Endothelial cell of hepatic sinusoid (primary cell): ENCODE measurements around the gene RAB37.

Experiments
- in situ Hi-C: cut with HindIII; loops from 2 replicates; pipeline ENCODE4 v1.10.0; 2017; ENCODE audit warnings: low sequenced_read_pairs

The RAB37 gene

DNA sequence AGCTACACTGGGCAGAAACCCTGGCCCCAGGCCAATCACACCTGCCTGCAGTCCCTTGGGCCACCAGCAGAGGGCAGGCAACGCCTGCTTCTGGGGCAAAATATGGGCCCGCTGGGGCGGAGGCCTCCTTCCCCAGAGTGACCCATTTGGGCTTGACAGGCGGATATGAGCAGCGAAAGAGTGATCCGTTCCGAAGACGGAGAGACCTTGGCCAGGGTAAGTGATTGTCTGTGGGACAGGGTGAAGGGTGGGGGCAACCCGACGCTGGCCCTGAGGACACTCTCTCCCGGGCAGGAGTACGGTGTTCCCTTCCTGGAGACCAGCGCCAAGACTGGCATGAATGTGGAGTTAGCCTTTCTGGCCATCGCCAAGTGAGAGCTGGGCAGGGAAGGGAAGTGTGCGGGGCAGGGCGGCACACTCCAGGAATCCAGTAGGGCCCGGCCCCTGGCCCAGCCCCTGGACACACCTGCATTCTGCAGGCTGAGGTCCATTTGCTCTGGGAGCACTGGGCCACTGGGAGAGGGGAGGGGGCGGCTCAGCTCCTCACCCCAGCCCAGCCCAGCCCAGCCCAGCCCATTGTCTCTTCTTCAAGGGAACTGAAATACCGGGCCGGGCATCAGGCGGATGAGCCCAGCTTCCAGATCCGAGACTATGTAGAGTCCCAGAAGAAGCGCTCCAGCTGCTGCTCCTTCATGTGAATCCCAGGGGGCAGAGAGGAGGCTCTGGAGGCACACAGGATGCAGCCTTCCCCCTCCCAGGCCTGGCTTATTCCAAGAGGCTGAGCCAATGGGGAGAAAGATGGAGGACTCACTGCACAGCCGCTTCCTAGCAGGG, 7.9 kb downstream of the RAB37 start:
- in situ Hi-C loops, result no loop called here

DNA sequence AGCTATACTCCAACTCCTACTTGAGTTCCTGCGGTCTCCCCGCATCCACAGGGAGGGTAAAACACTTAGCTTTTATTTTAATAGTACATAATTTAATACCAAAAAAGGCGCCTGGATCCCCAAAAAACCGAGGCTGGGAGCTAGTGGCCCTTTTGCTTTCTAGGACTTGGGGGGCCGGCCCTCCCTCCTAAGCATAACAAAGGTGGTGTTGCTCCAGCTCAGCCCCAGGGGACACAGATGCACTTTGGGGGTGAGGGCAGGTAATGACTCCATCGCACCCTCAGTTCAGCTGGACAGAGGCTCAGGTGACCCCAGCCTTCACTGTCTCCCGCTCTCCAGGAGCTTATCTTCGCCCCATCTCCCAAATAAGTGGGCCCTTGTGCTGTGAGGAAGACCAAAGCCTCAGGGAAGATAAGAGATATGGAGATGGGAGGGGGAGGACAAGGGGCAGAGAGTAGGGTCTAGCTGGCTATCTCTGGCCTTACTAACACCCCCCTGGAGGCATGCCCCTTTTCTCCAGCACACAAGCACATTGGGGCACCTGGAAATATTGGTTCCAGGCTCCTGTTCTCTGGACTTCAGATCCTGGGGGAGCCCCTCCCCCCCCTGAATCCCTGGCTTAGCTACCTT, 8.6 kb downstream of the RAB37 start:
- in situ Hi-C loops, result no loop called here

DNA sequence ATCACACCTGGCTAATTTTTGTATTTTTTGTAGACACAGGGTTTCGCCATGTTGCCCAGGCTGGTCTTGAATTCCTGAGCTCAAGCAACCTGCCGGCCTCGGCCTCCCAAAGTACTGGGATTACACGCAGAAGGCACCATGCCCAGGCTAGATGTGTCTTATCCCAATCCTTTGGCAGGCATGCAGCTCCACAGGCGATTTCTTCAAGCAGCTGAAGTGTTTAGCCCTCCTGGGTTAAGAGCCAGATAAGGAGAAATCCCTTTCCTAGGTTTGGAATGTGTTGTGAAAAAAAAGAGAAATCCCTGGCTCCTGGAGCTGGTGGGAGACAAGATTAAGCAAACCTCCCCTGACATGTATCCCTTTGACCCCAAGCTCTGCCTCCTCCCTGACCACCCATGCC, 9.3 kb downstream of the RAB37 start:
- in situ Hi-C loops, result no loop called here

DNA sequence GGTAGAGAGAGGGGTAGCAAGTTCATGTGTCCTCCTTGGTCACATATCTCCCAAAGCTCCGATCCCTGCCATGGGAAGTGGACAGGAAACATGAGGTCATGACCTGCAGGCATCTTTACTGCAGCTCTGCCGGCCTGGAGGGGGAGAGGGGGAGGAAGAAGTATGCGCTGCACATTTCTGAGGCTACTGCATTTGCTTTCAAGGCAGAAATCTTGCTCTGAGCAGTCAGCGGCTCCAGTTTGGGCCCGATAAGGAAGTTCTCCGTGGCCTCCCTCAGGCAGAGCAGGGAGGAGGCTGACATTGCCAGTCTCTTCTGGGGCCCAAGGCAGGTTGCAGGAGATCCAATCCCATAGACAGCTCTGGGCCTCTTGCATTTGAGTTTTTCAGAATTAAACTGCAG, 9.9 kb downstream of the RAB37 start:
- in situ Hi-C loops, result no loop called here

DNA sequence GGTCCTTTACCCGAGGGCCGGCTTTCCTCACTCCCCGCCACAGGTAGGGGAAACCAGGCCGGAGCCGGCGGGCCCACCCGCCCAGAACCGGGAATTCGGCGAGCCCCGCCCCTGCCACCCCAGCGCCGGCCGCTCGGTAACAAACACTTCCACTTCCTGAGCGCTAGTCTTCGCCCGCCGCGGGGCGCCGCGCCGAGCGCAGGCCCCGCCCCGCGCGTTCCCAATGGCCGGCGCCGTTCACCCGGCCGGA, 11.1 kb downstream of the RAB37 start:
- in situ Hi-C loops, result no loop called here

DNA sequence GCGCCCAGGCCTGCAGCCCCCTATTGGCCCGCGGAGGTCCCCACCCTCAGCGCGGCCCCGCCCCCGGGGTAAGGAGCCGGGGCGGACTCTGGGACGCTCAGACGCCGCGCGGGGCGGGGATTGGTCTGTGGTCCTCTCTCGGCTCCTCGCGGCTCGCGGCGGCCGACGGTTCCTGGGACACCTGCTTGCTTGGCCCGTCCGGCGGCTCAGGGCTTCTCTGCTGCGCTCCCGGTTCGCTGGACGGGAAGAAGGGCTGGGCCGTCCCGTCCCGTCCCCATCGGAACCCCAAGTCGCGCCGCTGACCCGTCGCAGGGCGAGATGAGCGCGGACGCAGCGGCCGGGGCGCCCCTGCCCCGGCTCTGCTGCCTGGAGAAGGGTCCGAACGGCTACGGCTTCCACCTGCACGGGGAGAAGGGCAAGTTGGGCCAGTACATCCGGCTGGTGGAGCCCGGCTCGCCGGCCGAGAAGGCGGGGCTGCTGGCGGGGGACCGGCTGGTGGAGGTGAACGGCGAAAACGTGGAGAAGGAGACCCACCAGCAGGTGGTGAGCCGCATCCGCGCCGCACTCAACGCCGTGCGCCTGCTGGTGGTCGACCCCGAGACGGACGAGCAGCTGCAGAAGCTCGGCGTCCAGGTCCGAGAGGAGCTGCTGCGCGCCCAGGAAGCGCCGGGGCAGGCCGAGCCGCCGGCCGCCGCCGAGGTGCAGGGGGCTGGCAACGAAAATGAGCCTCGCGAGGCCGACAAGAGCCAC, 11.6 kb downstream of the RAB37 start, which contains the start of gene NHERF1:
Gene NHERF1 (plus strand): TSS at position 100 of the 750 bp plus-strand sequence. CDS start 219 bp downstream, at position 319.
- in situ Hi-C loops, result no loop called here

DNA sequence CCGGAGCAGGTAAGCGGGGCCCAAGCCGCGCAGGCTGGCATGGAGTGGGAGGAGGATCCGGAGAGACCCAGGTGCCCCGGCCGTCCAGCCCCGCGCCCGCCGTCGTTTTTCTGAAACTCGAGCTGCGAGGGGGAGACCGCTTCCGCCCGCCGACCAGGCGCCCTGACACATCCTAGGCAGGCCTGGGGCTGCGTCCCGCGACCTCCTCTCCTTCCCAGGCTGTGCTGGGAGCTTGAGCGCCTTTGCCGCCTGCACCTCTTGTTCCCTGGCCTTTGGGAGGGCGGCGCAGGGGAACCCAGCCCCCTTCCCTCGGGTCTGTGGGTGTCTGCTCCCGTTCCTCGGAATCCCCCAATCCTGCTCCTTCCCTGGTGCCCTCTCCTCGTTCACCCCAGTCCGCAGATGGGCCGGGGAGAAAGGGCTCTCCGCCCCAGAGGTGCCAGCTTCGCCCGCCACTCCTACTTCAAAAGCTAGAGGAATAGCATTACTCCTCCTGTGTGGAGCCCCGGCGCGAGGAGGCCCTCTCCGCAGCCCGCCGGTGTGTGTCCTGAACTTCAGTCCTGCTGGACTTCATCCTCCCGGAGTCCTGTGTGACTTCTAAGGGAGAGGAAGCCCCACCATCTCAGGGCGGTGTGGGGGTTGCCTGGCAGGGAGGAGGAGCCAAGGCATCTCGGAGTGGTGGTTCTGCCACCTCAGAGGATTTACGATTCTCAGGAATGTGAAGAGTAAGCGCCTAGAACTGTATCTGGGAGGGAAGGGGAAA, 12.4 kb downstream of the RAB37 start:
- in situ Hi-C loops, result no loop called here

DNA sequence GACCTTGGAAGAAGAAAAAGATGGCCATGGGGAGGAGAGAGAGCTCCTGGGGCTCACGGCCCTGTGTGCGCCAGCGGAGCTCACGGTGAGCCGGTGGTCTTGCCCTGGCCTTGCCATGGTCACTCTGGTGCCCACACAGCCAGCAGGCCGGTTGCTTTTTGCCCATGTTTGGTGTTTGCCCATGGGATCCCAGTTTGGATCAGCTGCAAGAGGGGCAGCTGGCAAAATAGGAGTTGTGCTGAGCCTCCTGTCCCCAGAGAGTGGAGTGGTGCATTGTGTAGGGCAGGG, 12.9 kb downstream of the RAB37 start:
- in situ Hi-C loops, result no loop called here

DNA sequence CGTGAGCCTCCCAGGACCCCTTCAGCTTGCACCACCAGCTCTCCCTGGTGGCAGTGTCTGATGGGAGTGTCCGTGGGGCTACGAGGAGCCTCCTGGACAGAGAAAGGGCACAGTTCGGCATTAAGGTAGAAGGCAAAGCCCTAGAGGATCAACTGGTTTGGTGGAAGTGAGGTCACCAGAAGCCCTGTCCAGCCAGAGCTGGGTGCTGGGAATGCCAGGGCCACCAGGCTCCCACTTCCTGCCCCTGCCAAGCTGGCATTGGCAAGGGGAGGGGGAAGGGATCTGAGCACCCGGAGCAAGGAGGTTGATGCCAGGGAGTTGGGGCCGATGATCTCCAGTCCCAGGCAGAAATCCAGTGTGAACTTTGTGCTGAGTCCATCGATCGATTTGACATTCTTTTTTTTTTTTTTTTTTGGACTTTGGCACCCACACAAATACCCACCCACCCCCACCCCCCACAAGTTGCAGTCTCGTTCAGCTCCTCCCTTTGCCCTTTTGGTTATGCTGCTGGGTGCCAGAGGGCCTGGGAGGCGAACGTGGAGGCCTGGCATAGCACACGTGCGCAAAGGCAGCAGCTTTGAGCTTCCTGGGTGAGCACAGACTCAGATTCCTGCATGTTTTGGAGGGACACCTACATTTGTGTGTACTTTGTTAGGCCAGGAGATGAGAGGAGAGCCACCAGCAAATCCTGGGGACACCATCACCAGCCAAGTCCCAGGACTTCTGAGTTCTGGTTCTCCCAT, 13.4 kb downstream of the RAB37 start:
- in situ Hi-C loops, result no loop called here

DNA sequence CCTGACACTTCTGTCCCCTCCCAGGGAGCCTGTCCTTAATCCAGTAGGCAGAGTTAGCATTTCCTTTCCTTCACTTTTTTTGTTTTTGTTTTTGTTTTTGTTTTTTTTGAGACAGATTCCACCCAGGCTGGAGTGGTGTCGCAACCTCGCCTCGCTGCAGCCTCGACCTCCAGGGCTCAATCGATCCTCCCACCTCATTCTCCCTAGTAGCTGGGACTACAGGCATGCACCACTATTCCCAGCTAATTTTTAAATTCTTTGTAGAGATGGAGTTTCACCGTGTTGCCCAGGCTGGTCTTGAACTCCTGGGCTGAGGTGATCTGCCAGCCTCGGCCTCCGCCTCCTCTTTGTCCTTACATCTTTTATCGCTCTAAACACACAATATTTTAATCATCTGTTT, 15.4 kb downstream of the RAB37 start:
- in situ Hi-C loops, result no loop called here

DNA sequence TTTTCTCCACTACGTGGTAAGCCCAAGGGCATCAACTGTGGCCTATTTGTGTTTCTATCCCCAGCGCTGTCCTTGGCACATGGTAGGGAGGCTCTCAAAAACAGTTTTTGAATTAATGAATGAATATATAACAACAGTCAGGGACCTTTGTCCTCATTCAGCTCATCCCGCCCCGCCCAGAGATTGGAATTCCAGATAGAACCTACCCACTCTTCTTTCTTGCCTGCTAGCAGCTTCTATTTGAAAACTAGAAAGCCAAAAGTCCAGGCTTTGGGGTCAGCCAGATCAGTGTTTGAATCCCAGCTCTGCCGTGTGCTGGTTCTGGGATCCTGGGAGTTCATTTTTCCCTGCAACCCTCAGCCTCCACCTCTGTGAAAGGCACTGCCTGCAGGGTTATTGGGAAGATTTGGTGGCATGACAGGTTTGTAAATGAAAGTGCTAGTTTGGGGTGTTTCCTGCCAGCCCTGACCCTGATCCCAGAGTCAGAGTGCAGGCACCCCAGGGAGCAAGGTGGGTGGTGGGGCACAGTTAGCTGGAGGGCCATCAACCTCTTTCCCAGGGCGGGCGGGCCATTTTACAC, 15.9 kb downstream of the RAB37 start:
- in situ Hi-C loops, result no loop called here

DNA sequence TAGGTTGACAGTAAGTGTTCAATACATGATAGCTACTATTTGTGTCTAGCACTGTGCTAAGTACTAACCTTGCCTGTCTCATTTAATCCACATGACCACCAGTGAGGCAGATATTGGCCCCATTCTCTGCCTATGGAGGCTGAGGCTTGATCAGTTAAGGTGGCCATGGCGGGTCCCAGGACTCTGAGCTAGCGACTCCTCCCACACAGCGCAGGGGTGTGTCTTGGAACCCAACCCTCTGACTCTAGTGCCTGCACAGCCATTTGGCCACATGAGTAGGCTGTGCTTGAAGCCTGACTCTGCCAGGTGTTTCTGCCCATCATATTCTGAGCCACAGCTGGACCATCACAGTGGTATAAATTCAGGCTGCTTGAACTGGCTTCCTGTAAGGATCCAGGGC, 17.8 kb downstream of the RAB37 start:
- in situ Hi-C loops, result no loop called here

DNA sequence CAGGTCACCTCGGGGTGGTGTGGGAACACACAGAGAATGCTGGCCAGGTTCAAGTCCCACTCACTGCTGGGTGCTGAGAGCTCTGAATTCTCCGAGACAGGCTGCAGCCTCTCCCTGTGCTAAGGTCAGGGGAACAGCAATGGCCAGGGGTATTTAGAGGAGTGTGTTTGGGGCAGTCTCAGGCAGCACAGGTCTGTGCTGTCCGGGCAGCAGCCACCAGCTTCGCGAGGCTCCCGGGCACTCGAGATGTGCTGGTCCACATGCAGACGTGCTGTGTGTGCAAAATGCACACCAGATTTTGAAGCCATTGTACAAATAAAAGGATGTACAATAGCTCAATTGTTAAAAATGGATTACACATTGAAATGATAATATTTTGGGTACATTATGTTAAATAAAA, 18.5 kb downstream of the RAB37 start:
- in situ Hi-C loops, result no loop called here

DNA sequence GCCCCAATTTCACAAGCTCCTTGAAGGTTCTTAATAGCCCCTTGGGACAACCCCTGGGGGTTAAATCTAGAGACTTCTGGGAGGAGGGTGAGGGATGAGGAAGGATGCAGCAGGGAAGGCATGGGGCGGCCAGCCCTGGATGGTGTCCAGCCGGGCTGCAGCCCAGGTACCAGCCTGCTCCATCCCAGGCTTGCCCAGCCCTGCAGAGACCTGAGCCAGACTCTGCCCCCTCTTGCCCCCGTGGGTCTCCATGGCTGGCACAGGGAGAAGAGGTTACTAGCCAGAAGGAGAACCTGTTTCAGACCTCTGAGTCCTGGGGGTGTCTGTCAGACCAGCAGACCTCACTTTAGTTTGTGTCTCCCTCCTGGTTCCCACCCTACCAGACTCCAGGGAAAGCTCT, 19.8 kb downstream of the RAB37 start:
- in situ Hi-C loops, result no loop called here

DNA sequence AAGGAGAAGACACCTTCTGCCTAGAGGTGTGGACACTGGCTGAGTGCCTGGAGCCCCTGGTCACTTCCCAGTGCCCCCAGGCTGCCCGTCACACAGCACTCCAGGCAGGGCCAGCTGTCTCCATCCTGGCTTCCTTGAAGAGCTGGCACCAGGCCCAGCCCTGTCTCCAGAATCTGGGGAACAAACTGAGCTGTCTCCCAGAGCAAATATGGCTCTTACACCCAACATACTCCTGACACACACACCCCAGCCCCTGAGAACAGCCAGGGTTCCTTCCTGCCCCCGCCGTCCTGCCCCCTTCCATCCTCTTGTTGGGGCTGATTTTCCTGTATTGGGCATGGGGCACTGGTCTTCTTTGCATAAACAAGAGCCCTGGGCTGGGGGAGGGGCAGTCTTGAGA, 20.4 kb downstream of the RAB37 start:
- in situ Hi-C loops, result no loop called here

DNA sequence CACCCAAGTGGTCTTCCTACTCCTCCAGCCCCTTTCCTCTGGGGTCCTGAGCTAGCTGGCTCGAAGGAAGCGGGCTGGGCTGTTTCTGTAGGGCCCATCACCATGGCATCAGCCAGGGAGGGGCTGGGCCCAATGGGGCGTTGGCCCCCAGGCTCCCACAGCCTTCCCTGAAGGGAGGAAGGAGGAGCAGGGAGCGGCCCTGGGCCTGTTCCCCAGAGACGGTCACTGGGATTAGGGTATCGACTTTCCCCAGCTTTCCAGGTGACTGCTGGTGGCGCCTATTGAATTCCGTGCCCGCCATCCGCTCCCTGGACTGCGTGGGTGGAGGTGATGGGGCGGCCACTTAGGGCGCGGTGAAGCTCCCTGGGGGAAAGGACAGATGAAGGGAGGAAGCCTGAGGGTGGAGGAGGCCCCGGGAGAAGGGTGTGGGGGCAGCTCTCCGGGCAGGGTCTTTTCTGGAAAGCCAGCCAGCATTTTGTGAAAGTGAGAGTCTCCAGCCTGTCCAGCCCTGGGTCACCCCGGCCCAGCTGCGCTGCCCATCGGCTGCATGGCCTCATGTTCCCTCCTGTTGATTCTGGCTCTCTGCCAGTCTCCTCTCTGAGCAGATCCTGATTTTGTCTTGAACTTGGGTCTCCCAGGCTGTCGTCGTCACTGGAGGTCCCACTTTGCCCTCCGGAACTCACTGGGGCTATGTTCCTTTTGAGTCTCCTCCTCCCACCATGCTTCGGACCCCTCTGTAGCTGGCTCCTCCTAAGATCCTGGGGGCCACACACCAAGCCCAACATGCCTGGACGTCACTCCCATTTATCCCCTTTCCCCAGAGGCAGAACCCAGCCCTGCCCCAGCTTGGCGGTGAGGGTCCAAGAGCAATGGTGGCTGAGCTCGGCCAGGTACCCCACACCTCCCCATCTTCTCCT, 21.1 kb downstream of the RAB37 start:
- in situ Hi-C loops, result no loop called here

DNA sequence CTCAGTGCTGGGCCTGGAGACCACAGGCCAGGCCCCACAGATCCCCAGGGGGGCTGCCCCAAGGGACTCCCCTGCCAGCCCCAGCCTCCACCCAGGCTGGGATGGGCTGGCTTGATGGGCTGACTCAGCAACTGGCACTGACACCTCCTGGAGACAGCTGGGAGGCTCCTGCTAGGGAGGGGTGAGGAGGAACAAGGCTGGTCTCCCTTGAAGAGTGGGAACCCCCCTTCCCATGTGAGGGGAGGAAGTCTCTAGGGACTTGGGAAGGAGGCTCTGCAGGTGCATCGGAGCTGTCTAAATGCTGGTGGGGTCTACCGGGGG, 21.8 kb downstream of the RAB37 start:
- in situ Hi-C loops, result no loop called here

DNA sequence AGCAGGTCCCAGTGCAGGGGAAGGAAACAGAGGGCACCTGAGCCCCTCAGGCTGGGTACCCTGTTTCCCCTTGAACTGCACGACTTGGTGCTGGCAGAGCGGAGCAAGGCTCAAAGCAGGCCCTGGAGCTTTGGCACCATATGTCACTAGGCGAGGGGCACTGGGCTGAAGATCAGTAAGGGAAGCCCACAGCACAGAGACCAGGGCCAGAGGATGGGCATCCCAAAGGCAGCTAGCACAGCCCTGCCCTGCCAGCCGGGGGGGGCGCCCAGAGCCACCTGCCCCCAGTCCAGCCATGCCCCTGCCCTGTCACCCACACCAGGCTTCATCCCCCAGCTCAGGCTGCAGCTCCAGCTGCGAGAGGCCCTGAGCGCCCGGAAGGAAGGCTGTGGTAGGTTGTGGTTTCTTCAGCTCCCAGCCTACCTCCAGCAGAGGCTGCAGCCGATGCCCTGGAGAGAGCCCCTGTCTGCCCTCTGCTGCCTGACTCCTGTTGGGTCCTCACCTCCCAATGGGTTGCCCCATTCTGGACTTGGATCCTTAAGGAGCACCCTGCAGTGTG, 22.3 kb downstream of the RAB37 start:
- in situ Hi-C loops, result no loop called here

DNA sequence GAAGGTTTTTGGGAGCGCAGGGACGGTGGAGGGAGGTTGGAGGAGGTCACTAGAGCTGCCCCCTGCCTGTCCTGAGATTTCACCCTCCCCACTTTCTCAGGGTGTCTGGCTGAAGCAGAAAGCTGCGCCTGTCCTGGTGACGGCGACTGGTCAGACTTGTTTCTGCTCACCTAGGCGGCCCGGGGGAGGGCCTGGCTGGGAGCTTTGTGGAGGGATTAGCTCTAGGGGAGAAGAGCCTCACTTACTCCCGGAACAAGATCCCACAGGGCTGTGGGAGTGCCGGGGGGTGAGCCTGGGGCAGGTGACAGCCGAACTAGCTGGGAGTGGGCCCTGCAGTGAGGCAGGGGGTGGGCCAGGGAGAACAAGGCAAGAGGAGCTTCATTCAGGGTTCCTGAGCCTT, 22.9 kb downstream of the RAB37 start:
- in situ Hi-C loops, result no loop called here
